ENCODE results near the gene ISY1.

GRCh38 chr3:129117134-129117533 lies 43.7 kb downstream of the ISY1 start:
- TF ChIP-seq CTCF (IDR thresholded peaks at IDR 0.05) (no peak), POLR2A (IDR thresholded peaks at IDR 0.05) (no peak)
